H9 (cell line): Measurements from ENCODE around the gene CLUH. TPM values are rescaled to one million over a fixed set of nuclear protein-coding genes. Genes with fewer than 3 reads are reported as not detected.

ENCODE experiments used
- DNase-seq: peaks from one replicate; pipeline ENCODE4 v3.0.0-alpha.2; 2017
- H2AFZ ChIP-seq: one replicate; pipeline ENCODE4 v1.6.1; 2013; ENCODE audit warnings: mild to moderate bottlenecking, low read length, control low read depth, moderate library complexity
- H2AK5ac ChIP-seq: 2 replicates; pipeline ENCODE4 v1.6.1; 2013; ENCODE audit warnings: low read length, control low read depth, mixed read lengths; ENCODE audit not compliant: insufficient read length
- H2BK120ac ChIP-seq: one replicate; pipeline ENCODE4 v1.6.1; 2013; ENCODE audit warnings: low read depth, mild to moderate bottlenecking, low read length, control low read depth, inconsistent platforms; ENCODE audit not compliant: poor library complexity, severe bottlenecking
- H2BK12ac ChIP-seq: 2 replicates; pipeline ENCODE4 v1.6.1; 2013; ENCODE audit warnings: low read length, control low read depth, mixed read lengths, low read depth; ENCODE audit not compliant: insufficient read length
- H2BK15ac ChIP-seq: 2 replicates; pipeline ENCODE4 v1.6.1; 2013; ENCODE audit warnings: low read depth, low read length, control low read depth
- H2BK20ac ChIP-seq: one replicate; pipeline ENCODE4 v1.6.1; 2013; ENCODE audit warnings: low read depth, mild to moderate bottlenecking, low read length, control low read depth, inconsistent platforms; ENCODE audit not compliant: poor library complexity, severe bottlenecking
- H2BK5ac ChIP-seq: 2 replicates; pipeline ENCODE4 v1.6.1; 2013; ENCODE audit warnings: low read length, control low read depth, mixed read lengths; ENCODE audit not compliant: insufficient read length
- H3K14ac ChIP-seq: 2 replicates; pipeline ENCODE4 v1.6.1; 2013; ENCODE audit warnings: low read length, control low read depth; ENCODE audit not compliant: insufficient read depth
- H3K18ac ChIP-seq: 2 replicates; pipeline ENCODE4 v1.6.1; 2013; ENCODE audit warnings: low read depth, mild to moderate bottlenecking, mixed read lengths, low read length, control low read depth; ENCODE audit not compliant: insufficient read length
- H3K23ac ChIP-seq: 2 replicates; pipeline ENCODE4 v1.6.1; 2013; ENCODE audit warnings: low read length, control low read depth, mixed read lengths, low read depth; ENCODE audit not compliant: insufficient read length
- H3K23me2 ChIP-seq: 2 replicates; pipeline ENCODE4 v1.6.1; 2013; ENCODE audit warnings: low read depth, mild to moderate bottlenecking, mixed read lengths, low read length, control low read depth; ENCODE audit not compliant: insufficient read length, poor library complexity, severe bottlenecking
- H3K27ac ChIP-seq: 2 replicates; pipeline ENCODE4 v1.5.1; 2013; ENCODE audit warnings: low read length, control low read depth, mixed read lengths, low read depth; ENCODE audit not compliant: insufficient read length
- H3K27me3 ChIP-seq: 2 replicates; pipeline ENCODE4 v1.6.1; 2013; ENCODE audit warnings: low read length, control low read depth, inconsistent platforms; ENCODE audit not compliant: insufficient read depth
- H3K4ac ChIP-seq: 2 replicates; pipeline ENCODE4 v1.6.1; 2013; ENCODE audit warnings: low read depth, mild to moderate bottlenecking, control low read depth, inconsistent platforms, low read length, moderate library complexity
- H3K4me1 ChIP-seq: 2 replicates; pipeline ENCODE4 v1.6.1; 2013; ENCODE audit warnings: low read length, control low read depth, inconsistent platforms; ENCODE audit not compliant: insufficient read depth
- H3K4me2 ChIP-seq: 2 replicates; pipeline ENCODE4 v1.6.1; 2013; ENCODE audit warnings: low read length, control low read depth, mixed read lengths; ENCODE audit not compliant: insufficient read length, insufficient read depth
- H3K56ac ChIP-seq: 2 replicates; pipeline ENCODE4 v1.6.1; 2013; ENCODE audit warnings: low read depth, mild to moderate bottlenecking, mixed read lengths, low read length, control low read depth; ENCODE audit not compliant: insufficient read length
- H3K79me1 ChIP-seq: 2 replicates; pipeline ENCODE4 v1.6.1; 2013; ENCODE audit warnings: low read depth, mild to moderate bottlenecking, moderate library complexity, low read length, control low read depth, inconsistent platforms; ENCODE audit not compliant: insufficient read depth, poor library complexity, severe bottlenecking
- H3K79me2 ChIP-seq: 2 replicates; pipeline ENCODE4 v1.6.1; 2013; ENCODE audit warnings: low read length, control low read depth, inconsistent platforms; ENCODE audit not compliant: insufficient read depth
- H3K9ac ChIP-seq: 2 replicates; pipeline ENCODE4 v1.6.1; 2013; ENCODE audit warnings: low read length, control low read depth, mixed read lengths; ENCODE audit not compliant: insufficient read length; ENCODE audit errors: extremely low read depth
- H3K9me3 ChIP-seq: one replicate; pipeline ENCODE4 v1.6.1; 2013; ENCODE audit warnings: low read depth, low read length, inconsistent platforms; ENCODE audit not compliant: control insufficient read depth
- H3T11ph ChIP-seq: one replicate; pipeline ENCODE4 v1.6.1; 2013; ENCODE audit warnings: mild to moderate bottlenecking, low read length, control low read depth, inconsistent platforms
- H4K20me1 ChIP-seq: one replicate; pipeline ENCODE4 v1.6.1; 2013; ENCODE audit not compliant: control insufficient read depth, insufficient read length, insufficient read depth
- H4K5ac ChIP-seq: 2 replicates; pipeline ENCODE4 v1.6.1; 2013; ENCODE audit warnings: low read depth, mild to moderate bottlenecking, mixed read lengths, low read length, control low read depth; ENCODE audit not compliant: insufficient read length
- H4K8ac ChIP-seq: replicated peaks from 2 replicates; pipeline ENCODE4 v1.6.1; 2013; ENCODE audit warnings: low read length, control low read depth, mixed read lengths, low read depth; ENCODE audit not compliant: insufficient read length
- H4K91ac ChIP-seq: 2 replicates; pipeline ENCODE4 v1.6.1; 2013; ENCODE audit warnings: low read depth, mild to moderate bottlenecking, moderate library complexity, mixed read lengths, low read length, control low read depth; ENCODE audit not compliant: insufficient read length
- H3K27ac Mint-ChIP-seq, 3 experiments: 2 replicates in 2 of 3; 3 replicates in 1 of 3; pipeline ENCODE4 v1.8.0; 2020 to 2021; ENCODE audit warnings: mixed read lengths in 3 of 3, mild to moderate bottlenecking in 1 of 3, moderate library complexity in 1 of 3
- H3K27me3 Mint-ChIP-seq: 2 replicates; pipeline ENCODE4 v1.8.0; 2021; ENCODE audit warnings: low read depth, mild to moderate bottlenecking, moderate library complexity, mixed read lengths
- H3K36me3 Mint-ChIP-seq, 3 experiments: 2 replicates in 2 of 3; 3 replicates in 1 of 3; pipeline ENCODE4 v1.8.0; 2020 to 2021; ENCODE audit warnings: low read depth in 3 of 3, mixed read lengths in 3 of 3; ENCODE audit not compliant: insufficient read depth in 1 of 3
- H3K4me1 Mint-ChIP-seq, 2 experiments: 2 replicates each; pipeline ENCODE4 v1.8.0; 2020; ENCODE audit warnings: mixed read lengths in 2 of 2
- H3K4me3 Mint-ChIP-seq, 2 experiments: 2 replicates in 1 of 2; 3 replicates in 1 of 2; pipeline ENCODE4 v1.8.0; 2020 to 2021; ENCODE audit warnings: mild to moderate bottlenecking in 2 of 2, mixed read lengths in 2 of 2, moderate library complexity in 1 of 2
- H3K9me3 Mint-ChIP-seq, 2 experiments: 2 replicates in 1 of 2; 3 replicates in 1 of 2; pipeline ENCODE4 v1.8.0; 2020; ENCODE audit warnings: mild to moderate bottlenecking in 2 of 2, mixed read lengths in 2 of 2, moderate library complexity in 1 of 2
- CTCF ChIP-seq: fragments of 200-600 bp; sonication (generic); conservative IDR thresholded peaks from 3 replicates; pipeline ENCODE4 v1.8.0; 2021; ENCODE audit warnings: antibody characterized with exemption, mild to moderate bottlenecking
- WGBS: extraction: QIAGEN DNeasy Blood & Tissue Kit; methylation state at CpG from one replicate; pipeline ENCODE4 v1.1.7; 2013; ENCODE audit warnings: missing lambda C conversion rate, low lambda C conversion rate, mixed read lengths; ENCODE audit not compliant: insufficient read length; ENCODE audit errors: extremely low coverage; 5-methylcytosine and 5-hydroxymethylcytosine counted together
- total RNA-seq: library from RNA; stranded (reverse); gene quantifications from 2 replicates; pipeline ENCODE4 v1.2.1, GENCODE V29; 2021

CLUH gene
- total RNA-seq, 1 experiment from 2014 or later = 91.3 TPM

GRCh38 chr17:2695243-2695960, 16.2 kb downstream of the CLUH start:
- Histone ChIP-seq H4K5ac (no peak overlapping the region), H2AFZ (no peak overlapping the region), H3K4ac (no peak overlapping the region), H3T11ph (no peak overlapping the region), H3K14ac (no peak overlapping the region), H2BK12ac (no peak overlapping the region), H3K27me3 (no peaks in the 10 kb centered on the region), H4K20me1 (no peaks in the 10 kb centered on the region), H3K23me2 (no peaks in the 10 kb centered on the region), H3K79me1 (no peaks in the 10 kb centered on the region), H2AK5ac (no peak overlapping the region), H3K4me2 (no peak overlapping the region), H2BK15ac (no peak overlapping the region), H3K9me3 (no peaks in the 10 kb centered on the region), H3K4me1 (no peaks in the 10 kb centered on the region), H4K91ac (no peak overlapping the region), H3K56ac (no peak overlapping the region), H3K79me2 (no peaks in the 10 kb centered on the region), H3K23ac (no peak overlapping the region), H2BK20ac (no peak overlapping the region), H3K9ac (no peak overlapping the region), H2BK120ac (no peak overlapping the region), H4K8ac (no peak overlapping the region), H3K18ac (no peak overlapping the region), H2BK5ac (no peak overlapping the region), H3K27ac (no peak overlapping the region)
- H3K9me3 Mint-ChIP-seq = no peaks in the 10 kb centered on the region
- no peak for TF ChIP-seq CTCF
- H3K4me1 Mint-ChIP-seq = no peaks in the 10 kb centered on the region; a peak in 1 of 4 replicates
- H3K27me3 Mint-ChIP-seq = no peaks in the 10 kb centered on the region
- WGBS = no CpG with 5 or more reads among the region's 28 CpGs
- no peak for DNase-seq
- no peak overlapping the region for H3K27ac Mint-ChIP-seq
- no peak overlapping the region for H3K4me3 Mint-ChIP-seq
- peaks cover 10 to 50% (median 38%) of the 10 kb centered on the region in 3 experiments; a peak in 6 of 7 replicates for H3K36me3 Mint-ChIP-seq
